Naive thymus-derived CD4-positive, alpha-beta T cell (primary cell): Measurements from ENCODE around the gene DUSP8. TPM values are rescaled to one million over a fixed set of nuclear protein-coding genes. Genes with fewer than 3 reads are reported as not detected.

ENCODE experiments used
- ATAC-seq: fragments of 150-1000 bp; cut with Tn5 transposase; 2 replicates; pipeline ENCODE4 v1.10.0; 2021; ENCODE audit warnings: mild to moderate bottlenecking, moderate library complexity
- CTCF ChIA-PET: fragments of 350-600 bp; sonication (Branson Sonifier 250); formaldehyde crosslinking; loops from one replicate; lab custom pipeline; 2021; ENCODE audit warnings: antibody characterized with exemption; lab: Charles Lee
- POLR2A ChIA-PET: fragments of 350-600 bp; sonication (Branson Sonifier 250); formaldehyde crosslinking; loops from one replicate; lab custom pipeline; 2021; ENCODE audit warnings: antibody characterized with exemption, inconsistent platforms; lab: Charles Lee
- DNase-seq, 9 donors: peaks; one replicate each; pipeline versions ENCODE4 v3.0.0 to v3.0.0-alpha.2; 2020 to 2022; ENCODE audit warnings: mixed read lengths in 1 of 9
- H3K27ac ChIP-seq: one replicate; pipeline ENCODE4 v1.7.0; 2013; ENCODE audit warnings: mild to moderate bottlenecking, low read depth, low read length, moderate library complexity
- H3K27me3 ChIP-seq, 2 donors: one replicate each; pipeline ENCODE4 v1.7.0; 2013; ENCODE audit warnings: low read length in 2 of 2, mild to moderate bottlenecking in 2 of 2, moderate library complexity in 2 of 2; ENCODE audit not compliant: control insufficient read depth in 2 of 2, insufficient read depth in 2 of 2
- H3K36me3 ChIP-seq, 3 experiments: 1 replicate in 2 of 3; 2 replicates in 1 of 3; pipeline ENCODE4 v1.7.0; 2013; ENCODE audit warnings: low read length in 3 of 3, mild to moderate bottlenecking in 3 of 3, moderate library complexity in 1 of 3; ENCODE audit not compliant: insufficient read depth in 3 of 3, control insufficient read depth in 2 of 3
- H3K4me1 ChIP-seq, 2 donors: one replicate each; pipeline ENCODE4 v1.7.0; 2013; ENCODE audit warnings: low read length in 2 of 2, mild to moderate bottlenecking in 2 of 2, moderate library complexity in 1 of 2; ENCODE audit not compliant: control insufficient read depth in 2 of 2, insufficient read depth in 2 of 2
- H3K4me3 ChIP-seq: 2 replicates; pipeline ENCODE4 v1.7.0; 2013; ENCODE audit warnings: mild to moderate bottlenecking, low read length
- H3K9me3 ChIP-seq, 3 experiments: 1 replicate in 2 of 3; 2 replicates in 1 of 3; pipeline ENCODE4 v1.7.0; 2013; ENCODE audit warnings: low read length in 3 of 3; ENCODE audit not compliant: control insufficient read depth in 2 of 3
- H3K27ac Mint-ChIP-seq, 9 donors: one replicate each; pipeline ENCODE4 v1.8.0; 2020 to 2022; ENCODE audit warnings: mixed read lengths in 9 of 9, mild to moderate bottlenecking in 8 of 9, moderate library complexity in 5 of 9, inconsistent platforms in 2 of 9
- H3K27me3 Mint-ChIP-seq, 5 donors: one replicate each; pipeline ENCODE4 v1.8.0; 2021 to 2022; ENCODE audit warnings: mixed read lengths in 5 of 5, mild to moderate bottlenecking in 1 of 5
- H3K36me3 Mint-ChIP-seq, 5 donors: one replicate each; pipeline ENCODE4 v1.8.0; 2020 to 2022; ENCODE audit warnings: mixed read lengths in 5 of 5, mild to moderate bottlenecking in 3 of 5, inconsistent platforms in 1 of 5
- H3K4me1 Mint-ChIP-seq, 7 donors: one replicate each; pipeline ENCODE4 v1.8.0; 2020 to 2022; ENCODE audit warnings: mixed read lengths in 7 of 7, mild to moderate bottlenecking in 3 of 7, inconsistent platforms in 1 of 7
- H3K4me3 Mint-ChIP-seq, 10 donors: one replicate each; pipeline ENCODE4 v1.8.0; 2020 to 2022; ENCODE audit warnings: mild to moderate bottlenecking in 10 of 10, mixed read lengths in 10 of 10, moderate library complexity in 6 of 10, inconsistent platforms in 2 of 10
- H3K9me3 Mint-ChIP-seq, 11 donors: one replicate each; pipeline ENCODE4 v1.8.0; 2020 to 2022; ENCODE audit warnings: mixed read lengths in 11 of 11, mild to moderate bottlenecking in 4 of 11, inconsistent platforms in 1 of 11, moderate library complexity in 1 of 11
- intact Hi-C, 2 donors: fragments of 100-400 bp; cut with micrococcal nuclease; formaldehyde crosslinking; loops; one replicate each; pipeline ENCODE4 v1.15.1; 2023
- polyA plus RNA-seq, 2 donors: library from polyadenylated mRNA; unstranded; fragments of 300-500 nt; fragmentation: Illumina TruSeq; gene quantifications; one replicate each; pipeline ENCODE4 v1.2.3, GENCODE V29; 2021
- total RNA-seq, 6 experiments: library from RNA in 5 of 6; stranded (reverse) in 5 of 6; gene quantifications; 1 replicate in 5 of 6; 2 replicates in 1 of 6; pipeline ENCODE4 v1.2.3 and lab custom pipeline; 2021 to 2026

DUSP8 gene
- total and polyA plus RNA-seq, 7 experiments from 2014 or later, result 0.22 to 79.3 (median 3.9) TPM

DNA sequence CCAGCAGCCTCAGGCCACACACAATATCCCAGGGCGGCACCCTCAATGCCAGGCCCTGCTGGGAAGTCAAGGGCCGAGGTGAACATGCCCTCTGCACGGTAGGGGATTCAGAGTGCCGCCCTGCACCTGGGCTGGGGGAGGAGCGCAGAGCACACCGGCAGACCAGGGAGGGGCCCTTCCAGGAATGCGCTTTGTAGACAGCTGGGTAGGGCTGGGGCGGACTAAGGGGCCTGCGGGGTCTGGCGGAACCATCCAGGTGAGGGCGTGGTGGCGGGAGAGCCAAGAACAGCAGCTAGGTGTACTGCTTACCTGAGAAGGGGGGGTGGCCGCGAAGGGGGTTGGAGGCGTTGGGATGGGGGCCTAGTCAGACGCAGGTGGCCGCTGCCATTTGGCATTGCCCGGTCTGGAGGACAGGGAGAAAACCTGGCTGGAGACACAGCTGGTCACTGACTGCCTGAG is 26.0 kb downstream of the DUSP8 start:
- DNase-seq (no peak), ATAC-seq (no peak)
- intact Hi-C loops, result loop anchor here (1.0 to 2.0 kb wide), 2 partner anchors 28 to 83 kb away; partner anchors contain the start of gene KRTAP5-5 (in 2 of the 2)
- ChIA-PET POLR2A (interaction anchor here (0.6 to 3.0 kb wide), 3 partner anchors 24 to 147 kb away, joined by 3 to 21 read pairs (median 3); no protein-coding TSS in a partner anchor), CTCF (interaction anchor here (0.7 to 2.1 kb wide), 4 partner anchors 8 to 84 kb away, joined by 4 to 30 read pairs (median 5); no protein-coding TSS in a partner anchor)
- Mint-ChIP-seq H3K4me3 (peak overlapping the region in 7 of 10 donors; percentile 10 to 56 (median 37)), H3K36me3 (no peaks in the 10 kb centered on the region), H3K27ac (no peak overlapping the region), H3K4me1 (peaks cover 0 to 9% (median 0%) of the 10 kb centered on the region in 7 donors), H3K27me3 (peaks cover 14 to 50% (median 20%) of the 10 kb centered on the region in 5 donors), H3K9me3 (no peaks in the 10 kb centered on the region)
- Histone ChIP-seq H3K4me1 (peaks cover 2 to 17% of the 10 kb centered on the region in 2 donors), H3K27me3 (peaks cover 0 to 11% of the 10 kb centered on the region in 2 donors), H3K4me3 (no peak overlapping the region), H3K9me3 (no peaks in the 10 kb centered on the region), H3K36me3 (no peaks in the 10 kb centered on the region), H3K27ac (no peak overlapping the region)

DNA sequence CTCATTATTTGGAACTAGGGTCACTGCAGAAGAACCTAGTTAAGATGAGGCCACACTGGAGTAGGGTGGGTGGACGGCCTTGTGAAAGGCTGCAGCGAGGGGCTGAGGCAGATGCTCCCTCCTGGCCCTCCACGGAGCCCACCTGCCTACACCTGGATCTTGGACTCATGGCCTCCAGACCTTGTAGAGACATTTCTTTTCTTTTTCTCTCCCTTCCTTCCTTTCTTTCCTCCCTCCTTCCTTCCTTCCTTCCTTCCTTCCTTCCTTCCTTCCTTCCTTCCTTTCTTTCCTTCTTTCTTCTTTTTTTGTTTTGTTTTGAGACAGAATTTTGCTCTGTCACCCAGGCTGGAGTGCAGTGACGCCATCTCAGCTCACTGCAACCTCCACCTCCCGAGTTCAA is 26.6 kb downstream of the DUSP8 start:
- Mint-ChIP-seq H3K27me3 (peaks cover 14 to 50% (median 18%) of the 10 kb centered on the region in 5 donors), H3K27ac (peak overlapping the region in 1 of 9 donors; percentile 38), H3K4me1 (peaks cover 0 to 9% (median 0%) of the 10 kb centered on the region in 7 donors), H3K9me3 (no peaks in the 10 kb centered on the region), H3K4me3 (peak overlapping the region in 2 of 10 donors; percentile 45 to 56), H3K36me3 (no peaks in the 10 kb centered on the region)
- Histone ChIP-seq H3K9me3 (no peaks in the 10 kb centered on the region), H3K4me3 (no peak overlapping the region), H3K4me1 (peaks cover 2 to 17% of the 10 kb centered on the region in 2 donors), H3K36me3 (no peaks in the 10 kb centered on the region), H3K27ac (no peak overlapping the region), H3K27me3 (peaks cover 0 to 11% of the 10 kb centered on the region in 2 donors)
- ChIA-PET CTCF (interaction anchor here (0.7 to 1.2 kb wide), 3 partner anchors 28 to 607 kb away, joined by 3 to 4 read pairs (median 3); no protein-coding TSS in a partner anchor), POLR2A (interaction anchor here (3.0 kb wide), 1 partner anchor 28 kb away, joined by 21 read pairs; no protein-coding TSS in a partner anchor)
- ATAC-seq (no peak), DNase-seq (no peak)
- intact Hi-C loops, result no loop called here

DNA sequence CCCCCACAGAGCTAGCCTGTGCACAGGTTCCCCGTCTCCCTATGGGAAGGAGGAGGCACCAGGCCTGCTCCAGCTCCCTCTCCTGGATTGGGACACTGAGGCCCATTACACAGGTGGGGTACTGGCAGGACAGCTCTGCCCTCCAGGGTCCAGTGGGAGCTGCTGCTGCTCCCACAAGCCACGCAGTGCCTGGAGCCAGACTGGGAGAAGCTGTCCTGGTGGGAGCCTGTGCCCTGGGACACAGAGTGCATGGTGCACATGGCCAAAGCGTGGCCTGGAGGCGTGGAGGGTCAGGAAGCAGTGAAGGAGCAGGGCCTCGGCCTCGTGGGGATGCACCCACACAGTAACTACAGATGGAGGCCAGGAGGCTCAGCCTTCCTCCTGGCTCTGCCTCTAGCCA is 27.5 kb downstream of the DUSP8 start:
- ChIA-PET CTCF (interaction anchor here (1.2 kb wide), 1 partner anchor 29 kb away, joined by 3 read pairs; no protein-coding TSS in a partner anchor), POLR2A (no interaction called here)
- ATAC-seq (no peak), DNase-seq (no peak)
- no peaks in the 10 kb centered on the region for H3K9me3 Mint-ChIP-seq
- no peak overlapping the region for H3K4me3 ChIP-seq
- peaks cover 0 to 11% of the 10 kb centered on the region in 2 donors for H3K27me3 ChIP-seq
- peak overlapping the region in 1 of 10 donors; percentile 25 for H3K4me3 Mint-ChIP-seq
- no peaks in the 10 kb centered on the region for H3K9me3 ChIP-seq
- H3K27ac Mint-ChIP-seq, result no peak overlapping the region
- peaks cover 2 to 17% of the 10 kb centered on the region in 2 donors for H3K4me1 ChIP-seq
- peaks cover 0 to 9% (median 0%) of the 10 kb centered on the region in 7 donors for H3K4me1 Mint-ChIP-seq
- H3K36me3 Mint-ChIP-seq, result no peaks in the 10 kb centered on the region
- H3K27me3 Mint-ChIP-seq, result peaks cover 9 to 42% (median 14%) of the 10 kb centered on the region in 5 donors
- intact Hi-C loops, result no loop called here
- H3K27ac ChIP-seq, result no peak overlapping the region
- no peaks in the 10 kb centered on the region for H3K36me3 ChIP-seq

DNA sequence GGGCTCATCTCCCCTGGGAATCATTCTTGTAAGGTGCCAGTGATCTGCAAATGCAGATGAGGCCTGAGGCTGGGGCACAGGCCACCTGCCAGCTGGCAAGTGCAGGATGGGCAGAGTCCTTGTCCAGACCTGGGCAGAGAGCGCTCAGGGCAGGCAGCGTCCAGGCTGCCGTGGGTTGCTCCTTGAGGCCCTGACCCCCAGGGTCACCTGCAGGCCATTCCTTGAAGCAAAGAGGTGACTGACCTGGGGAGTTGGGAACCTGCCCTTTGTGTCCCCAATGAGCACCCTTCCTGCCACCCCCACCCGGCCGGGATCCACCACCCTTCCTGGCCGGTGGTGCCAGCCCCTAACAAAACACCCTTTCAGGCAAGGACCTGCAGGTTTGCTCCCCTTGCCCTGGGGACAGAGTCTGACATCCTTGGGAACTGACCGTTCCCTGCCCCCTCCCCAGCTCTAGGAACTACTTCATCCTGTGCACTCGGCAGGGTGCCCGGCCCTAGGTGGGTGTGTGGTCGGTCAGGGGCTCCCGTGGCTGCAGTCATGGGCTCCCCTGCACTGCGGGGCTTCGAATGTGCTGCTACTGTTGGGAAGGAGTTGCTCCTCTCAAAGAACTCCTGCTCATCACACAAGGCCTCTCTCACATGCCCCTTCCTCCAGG is 28.3 kb downstream of the DUSP8 start:
- Mint-ChIP-seq H3K27me3 (peaks cover 6 to 34% (median 10%) of the 10 kb centered on the region in 5 donors), H3K27ac (no peak overlapping the region), H3K4me3 (no peak overlapping the region), H3K36me3 (no peaks in the 10 kb centered on the region), H3K4me1 (peaks cover 0 to 8% (median 0%) of the 10 kb centered on the region in 7 donors), H3K9me3 (no peaks in the 10 kb centered on the region)
- no peaks in the 10 kb centered on the region for H3K36me3 ChIP-seq
- CTCF ChIA-PET, result no interaction called here
- POLR2A ChIA-PET, result no interaction called here
- H3K9me3 ChIP-seq, result no peaks in the 10 kb centered on the region
- peaks cover 2 to 17% of the 10 kb centered on the region in 2 donors for H3K4me1 ChIP-seq
- no peak for DNase-seq
- H3K27me3 ChIP-seq, result peaks cover 0 to 11% of the 10 kb centered on the region in 2 donors
- intact Hi-C loops, result no loop called here
- no peak overlapping the region for H3K27ac ChIP-seq
- no peak overlapping the region for H3K4me3 ChIP-seq
- ATAC-seq, result no peak

DNA sequence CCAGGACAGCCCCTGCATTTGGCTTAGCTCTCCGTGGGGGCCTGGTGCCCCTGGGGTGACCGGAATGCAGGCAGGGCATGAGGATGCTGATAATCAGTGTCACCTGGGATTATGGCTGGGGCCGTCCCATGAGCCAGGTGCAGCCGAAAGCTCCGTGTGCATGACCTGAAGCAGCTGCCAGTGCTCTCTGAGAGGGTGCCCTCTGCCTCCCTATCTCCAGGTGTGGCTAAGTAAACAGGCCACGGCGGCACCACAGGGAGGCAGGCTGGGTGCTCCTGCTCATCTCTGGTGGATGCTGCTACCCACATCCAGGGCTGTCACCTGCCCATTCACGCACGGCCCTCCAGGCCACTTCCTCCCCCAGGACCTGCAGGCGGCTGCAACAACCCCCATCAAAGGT is 29.8 kb downstream of the DUSP8 start:
- Histone ChIP-seq H3K4me3 (no peak overlapping the region), H3K27ac (no peak overlapping the region), H3K9me3 (no peaks in the 10 kb centered on the region), H3K4me1 (peaks cover 0 to 7% of the 10 kb centered on the region in 2 donors), H3K27me3 (peaks cover 0 to 5% of the 10 kb centered on the region in 2 donors), H3K36me3 (no peaks in the 10 kb centered on the region)
- ATAC-seq (no peak), DNase-seq (no peak)
- H3K4me3 Mint-ChIP-seq, result no peak overlapping the region
- H3K36me3 Mint-ChIP-seq, result no peaks in the 10 kb centered on the region
- peaks cover 6 to 29% (median 9%) of the 10 kb centered on the region in 5 donors for H3K27me3 Mint-ChIP-seq
- CTCF ChIA-PET, result no interaction called here
- POLR2A ChIA-PET, result no interaction called here
- H3K4me1 Mint-ChIP-seq, result peaks cover 0 to 6% (median 0%) of the 10 kb centered on the region in 7 donors
- no peak overlapping the region for H3K27ac Mint-ChIP-seq
- intact Hi-C loops, result no loop called here
- H3K9me3 Mint-ChIP-seq, result no peaks in the 10 kb centered on the region

DNA sequence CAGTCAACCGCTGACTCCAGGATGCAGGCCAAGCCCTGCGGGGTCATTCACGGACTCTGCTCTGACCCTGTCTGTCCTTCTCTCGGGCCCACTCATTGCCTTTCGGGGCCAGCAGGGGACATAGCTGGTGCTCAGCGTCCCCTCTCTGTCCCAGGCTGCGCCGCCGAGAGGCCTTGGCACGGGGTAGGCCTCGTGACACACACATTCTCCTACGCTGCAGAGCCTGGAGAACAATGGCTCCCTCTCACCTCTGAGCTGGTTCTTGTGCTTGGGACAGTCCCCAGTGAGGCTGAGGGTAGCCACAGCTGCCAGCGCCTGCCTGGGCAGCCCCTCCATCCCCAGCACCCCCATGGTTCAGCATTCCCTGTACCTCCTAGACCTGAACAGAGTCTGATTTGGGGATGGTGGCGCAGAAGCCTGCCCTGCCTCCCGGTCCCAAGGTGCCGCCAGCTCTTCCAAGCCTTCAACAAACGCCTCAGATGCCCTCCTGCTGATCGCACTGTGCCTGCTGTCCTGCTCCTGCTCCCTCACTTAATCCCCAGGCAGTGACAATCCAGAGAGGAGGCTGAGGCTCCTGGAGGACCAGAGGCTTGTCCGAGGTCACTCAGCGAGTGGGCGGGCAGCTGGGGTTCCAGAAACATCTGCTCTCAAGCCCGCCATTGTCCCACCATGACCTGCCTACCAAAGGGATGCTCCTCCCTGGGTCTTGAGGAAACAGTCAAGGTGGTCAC is 30.4 kb downstream of the DUSP8 start:
- POLR2A ChIA-PET, result no interaction called here

More for the DNA sequence above, 30.4 kb downstream of the DUSP8 start:
- DNase-seq, result no peak
- Histone ChIP-seq H3K4me3 (no peak overlapping the region), H3K27me3 (peaks cover 0 to 4% of the 10 kb centered on the region in 2 donors), H3K4me1 (peaks cover 1 to 3% of the 10 kb centered on the region in 2 donors), H3K27ac (no peak overlapping the region), H3K9me3 (no peaks in the 10 kb centered on the region), H3K36me3 (no peaks in the 10 kb centered on the region)
- H3K27me3 Mint-ChIP-seq, result peaks cover 6 to 29% (median 8%) of the 10 kb centered on the region in 5 donors
- H3K9me3 Mint-ChIP-seq, result no peaks in the 10 kb centered on the region
- ATAC-seq, result no peak
- CTCF ChIA-PET, result no interaction called here
- H3K4me1 Mint-ChIP-seq, result peaks cover 0 to 9% (median 3%) of the 10 kb centered on the region in 7 donors
- no peak overlapping the region for H3K27ac Mint-ChIP-seq
- intact Hi-C loops, result no loop called here
- H3K36me3 Mint-ChIP-seq, result peaks cover 0 to 2% (median 0%) of the 10 kb centered on the region in 5 donors
- H3K4me3 Mint-ChIP-seq, result no peak overlapping the region
